CD4-positive, alpha-beta T cell treated with Interleukin-12 subunit alpha and Interleukin-12 subunit beta, for 1 hour (primary cell): ENCODE data around the gene EPB41L2.
"Not testable (repeated sequence)": the region's sequence is repeated elsewhere in the genome, so short reads cannot be mapped to it uniquely, and the experiment has no call there.

Source experiments
- DNase-seq: peaks from one replicate; pipeline ENCODE4 v3.0.0-alpha.2; 2020

Gene EPB41L2

GRCh38 chr6:131001945-131002660 is 60.9 kb downstream of the EPB41L2 start:
- no peak for DNase-seq

- DNase-seq: no peak
Measured at GRCh38 chr6:131001111-131001736, 61.8 kb downstream of the EPB41L2 start.

GRCh38 chr6:131000544-131000943 is 62.5 kb downstream of the EPB41L2 start:
- DNase-seq: no peak

- no peak for DNase-seq
Measured at GRCh38 chr6:130997061-130997753, 65.8 kb downstream of the EPB41L2 start.

GRCh38 chr6:130996635-130997034 is 66.4 kb downstream of the EPB41L2 start:
- no peak for DNase-seq

GRCh38 chr6:130995783-130996447 is 67.1 kb downstream of the EPB41L2 start:
- DNase-seq: no peak

GRCh38 chr6:130994319-130995097 is 68.5 kb downstream of the EPB41L2 start:
- no peak for DNase-seq

- DNase-seq: no peak
Measured at GRCh38 chr6:130993292-130993765, 69.7 kb downstream of the EPB41L2 start.

GRCh38 chr6:130991422-130992137 is 71.5 kb downstream of the EPB41L2 start:
- no peak for DNase-seq

GRCh38 chr6:130987539-130987938 is 75.5 kb downstream of the EPB41L2 start:
- DNase-seq: not testable (repeated sequence)

GRCh38 chr6:130985115-130985514 is 77.9 kb downstream of the EPB41L2 start:
- DNase-seq: no peak

GRCh38 chr6:130982941-130983456 is 80.0 kb downstream of the EPB41L2 start:
- no peak for DNase-seq

- no peak for DNase-seq
Measured at GRCh38 chr6:130982135-130982534, 80.9 kb downstream of the EPB41L2 start.

GRCh38 chr6:130981409-130981808 is 81.6 kb downstream of the EPB41L2 start:
- no peak for DNase-seq

- DNase-seq: no peak
Measured at GRCh38 chr6:130980310-130981032, 82.6 kb downstream of the EPB41L2 start.

- DNase-seq: no peak
Measured at GRCh38 chr6:130978660-130979396, 84.2 kb downstream of the EPB41L2 start.

- DNase-seq: no peak
Measured at GRCh38 chr6:130978180-130978579, 84.9 kb downstream of the EPB41L2 start.

GRCh38 chr6:130975325-130975724 is 87.7 kb downstream of the EPB41L2 start:
- no peak for DNase-seq

- DNase-seq: no peak
Measured at GRCh38 chr6:130973521-130974277, 89.3 kb downstream of the EPB41L2 start.
